Measurements from ENCODE around the gene APBA2. TPM values are rescaled to one million over a fixed set of nuclear protein-coding genes. Genes with fewer than 3 reads are reported as not detected.

APBA2 gene
- total RNA-seq, 1 donor: 4.7 TPM

DNA sequence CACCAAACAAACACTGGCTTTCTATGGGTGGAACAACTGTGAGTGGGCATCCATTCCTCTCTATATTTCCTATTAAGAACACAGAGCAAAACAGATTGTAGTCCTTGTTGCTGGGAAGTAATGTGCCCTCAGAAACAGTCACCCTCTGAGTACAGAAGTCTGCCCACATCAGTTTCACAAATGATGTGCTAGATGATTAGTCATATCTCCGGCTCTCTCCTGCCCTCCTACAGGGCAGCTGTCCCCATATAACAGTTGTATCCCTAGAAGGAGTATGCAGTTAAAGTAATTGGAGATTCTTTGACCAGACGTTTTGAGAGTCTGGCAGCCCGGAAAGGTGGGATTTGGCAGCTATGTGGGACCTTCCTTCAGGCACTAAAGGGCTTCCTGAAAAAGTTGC, 159.9 kb downstream of the APBA2 start:
- H3K4me3 ChIP-seq (ENCODE audit: low read depth, low read length): no peak overlapping the region
- TF ChIP-seq CTCF (IDR thresholded peaks at IDR 0.05; ENCODE audit: insufficient read depth, low read depth, low read length): no peak
- peak; percentile 7 for DNase-seq (ENCODE audit: low read depth)

DNA sequence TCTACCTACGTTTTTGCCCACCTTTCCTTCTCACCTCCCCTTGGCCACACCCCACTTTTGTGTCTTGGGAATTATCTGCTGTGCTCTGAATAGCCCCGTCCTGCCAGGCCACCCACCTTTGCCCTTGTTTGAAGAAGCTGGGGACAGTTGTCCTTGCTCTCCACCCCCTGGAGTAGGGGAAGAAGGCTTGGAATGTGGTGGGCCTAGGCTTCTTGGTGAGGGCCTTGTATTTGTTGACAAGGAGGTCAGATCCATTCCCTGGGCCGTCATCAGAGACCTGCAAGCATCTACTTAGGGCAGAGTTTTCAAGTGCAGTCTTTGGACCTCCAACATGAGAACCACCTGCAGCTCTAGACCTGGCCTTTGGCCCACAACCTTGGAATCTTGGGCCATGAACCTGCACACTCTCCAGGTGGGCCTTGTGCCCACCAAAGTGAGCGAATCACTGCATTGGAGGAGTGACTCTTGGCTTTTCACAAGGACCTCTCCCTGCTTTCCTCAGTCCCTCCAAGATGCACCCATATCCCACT, 160.6 kb downstream of the APBA2 start:
- no peak for TF ChIP-seq CTCF (IDR thresholded peaks at IDR 0.05; ENCODE audit: insufficient read depth, low read depth, low read length)
- no peak overlapping the region for H3K4me3 ChIP-seq (ENCODE audit: low read depth, low read length)
- no peak for DNase-seq (ENCODE audit: low read depth)

DNA sequence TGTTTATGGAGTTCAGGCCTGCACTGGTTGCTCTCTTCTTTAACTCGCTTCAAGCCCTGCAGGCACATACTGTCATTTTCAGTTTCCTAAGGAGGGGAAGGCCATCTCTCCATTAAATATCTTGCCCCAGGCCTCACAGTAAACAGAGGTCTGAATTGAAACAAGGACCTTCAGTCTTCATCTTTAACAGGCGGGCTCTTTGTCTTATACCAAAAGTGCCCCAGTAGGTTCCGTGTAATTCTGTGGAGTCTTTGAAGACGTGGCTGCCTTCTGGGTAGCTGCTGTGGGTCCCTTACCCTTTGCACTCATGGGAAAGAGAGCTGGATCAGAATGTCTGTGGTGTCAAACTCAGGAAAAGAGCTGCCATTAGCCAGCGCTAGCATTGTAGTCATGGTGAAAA, 161.2 kb downstream of the APBA2 start:
- H3K4me3 ChIP-seq (ENCODE audit: low read depth, low read length): no peak overlapping the region
- TF ChIP-seq CTCF (IDR thresholded peaks at IDR 0.05; ENCODE audit: insufficient read depth, low read depth, low read length): no peak
- DNase-seq (ENCODE audit: low read depth): no peak

DNA sequence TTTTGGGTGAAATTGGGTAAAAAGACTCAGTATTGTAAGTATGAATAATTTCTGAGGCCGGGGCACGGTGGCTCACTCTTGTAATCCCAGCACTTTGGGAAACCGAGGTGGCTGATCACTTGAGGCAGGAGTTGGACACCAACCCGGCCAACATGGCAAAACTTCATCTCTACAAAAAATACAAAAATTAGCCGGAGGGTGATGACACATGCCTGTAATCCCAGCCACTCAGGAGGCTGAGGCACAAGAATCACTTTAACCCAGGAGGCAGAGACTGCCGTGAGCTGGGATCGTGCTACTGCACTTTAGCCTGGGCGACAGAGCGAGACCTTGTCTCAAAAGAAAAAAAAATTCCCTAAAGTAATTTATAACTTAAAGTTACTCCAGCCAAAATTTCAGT, 162.2 kb downstream of the APBA2 start:
- no peak for DNase-seq (ENCODE audit: low read depth)
- no peak overlapping the region for H3K4me3 ChIP-seq (ENCODE audit: low read depth, low read length)
- no peak for TF ChIP-seq CTCF (IDR thresholded peaks at IDR 0.05; ENCODE audit: insufficient read depth, low read depth, low read length)

- no peak for TF ChIP-seq CTCF (IDR thresholded peaks at IDR 0.05; ENCODE audit: insufficient read depth, low read depth, low read length)
- peak; percentile 43 for DNase-seq (ENCODE audit: low read depth)
- H3K4me3 ChIP-seq (ENCODE audit: low read depth, low read length): no peak overlapping the region
Observed at GRCh38 chr15:29050870-29051269, 165.1 kb downstream of the APBA2 start.

- no peak overlapping the region for H3K4me3 ChIP-seq (ENCODE audit: low read depth, low read length)
- no peak for TF ChIP-seq CTCF (IDR thresholded peaks at IDR 0.05; ENCODE audit: insufficient read depth, low read depth, low read length)
- no peak for DNase-seq (ENCODE audit: low read depth)
Observed at GRCh38 chr15:29051422-29051821, 165.6 kb downstream of the APBA2 start.

DNA sequence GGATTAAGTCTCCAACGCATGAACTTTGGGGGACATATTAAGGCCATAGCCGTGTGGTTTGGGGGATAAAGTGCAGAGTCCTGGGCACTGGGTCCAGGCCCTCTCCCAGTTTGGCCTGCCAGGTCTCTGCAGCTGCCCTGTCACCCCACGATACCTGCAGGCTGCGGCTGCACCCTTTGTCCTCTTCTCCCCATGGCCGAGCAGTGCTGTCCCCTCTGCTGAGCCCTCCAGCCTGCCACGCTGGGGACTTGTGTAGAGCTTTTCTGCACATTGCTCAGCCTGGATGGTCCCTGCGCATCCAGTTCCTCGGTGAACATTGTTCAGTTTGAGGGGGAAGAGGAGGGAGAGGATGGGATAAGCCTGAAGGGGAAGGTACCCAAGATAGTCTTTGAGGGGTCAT, 167.2 kb downstream of the APBA2 start:
- no peak overlapping the region for H3K4me3 ChIP-seq (ENCODE audit: low read depth, low read length)
- no peak for DNase-seq (ENCODE audit: low read depth)
- TF ChIP-seq CTCF (IDR thresholded peaks at IDR 0.05; ENCODE audit: insufficient read depth, low read depth, low read length): no peak
